ENCODE data around the gene ZNF146. TPM values are rescaled to one million over a fixed set of nuclear protein-coding genes. Genes with fewer than 3 reads are reported as not detected.
"Not testable (repeated sequence)": the region's sequence is repeated elsewhere in the genome, so short reads cannot be mapped to it uniquely, and the experiment has no call there.

The ZNF146 gene
- total and polyA plus RNA-seq, 2 donors = 39.2 to 145 TPM

- not testable (repeated sequence) for DNase-seq (ENCODE audit: extremely low spot score); H3K4me3 ChIP-seq (ENCODE audit: low read depth, low read length)
- 79% methylated on average over 10 of the region's 30 CpGs for WGBS
Observed at GRCh38 chr19:36268591-36268990, 53.7 kb downstream of the ZNF146 start.

GRCh38 chr19:36269295-36269694 is 54.4 kb downstream of the ZNF146 start:
- DNase-seq (ENCODE audit: extremely low spot score); H3K4me3 ChIP-seq (ENCODE audit: low read depth, low read length): not testable (repeated sequence)
- WGBS = 97% methylated on average over 14 of the region's 29 CpGs

More at GRCh38 chr19:36268591-36268990, 53.7 kb downstream of the ZNF146 start:
- not testable (repeated sequence) for H3K36me3 ChIP-seq (ENCODE audit: insufficient read depth); H3K27ac ChIP-seq (ENCODE audit: low read depth); H3K4me1 ChIP-seq (ENCODE audit: insufficient read depth)

More at GRCh38 chr19:36269295-36269694, 54.4 kb downstream of the ZNF146 start:
- H3K27ac ChIP-seq (ENCODE audit: low read depth); H3K36me3 ChIP-seq (ENCODE audit: insufficient read depth); H3K4me1 ChIP-seq (ENCODE audit: insufficient read depth): not testable (repeated sequence)

Small RNA genes lying within 50 kb of the gene (small RNA-seq; reads per million reads assigned to genes)
- gene RF00019 = not detected

Other genes starting within 250 kb of the ZNF146 start
- gene SDHAF1, start 219.9 kb upstream of the ZNF146 start, total RNA-seq = 10.9 TPM
- gene SDHAF1, start 219.9 kb upstream of the ZNF146 start, polyA plus RNA-seq = 37.6 TPM
- 0.58 TPM for gene SYNE4, start 206.3 kb upstream of the ZNF146 start, total RNA-seq
- gene SYNE4, start 206.3 kb upstream of the ZNF146 start, polyA plus RNA-seq = 1.3 TPM
- gene ALKBH6, start 200.9 kb upstream of the ZNF146 start, total RNA-seq = 6.1 TPM
- gene ALKBH6, start 200.9 kb upstream of the ZNF146 start, polyA plus RNA-seq = 26.4 TPM
- 8.5 TPM for gene CLIP3, start 182.2 kb upstream of the ZNF146 start, total RNA-seq
- gene CLIP3, start 182.2 kb upstream of the ZNF146 start, polyA plus RNA-seq = 79.5 TPM
- gene THAP8, start 160.8 kb upstream of the ZNF146 start, total RNA-seq = 2.1 TPM
- 20.1 TPM for gene THAP8, start 160.8 kb upstream of the ZNF146 start, polyA plus RNA-seq
- gene WDR62, start 160.2 kb upstream of the ZNF146 start, total RNA-seq = 2.3 TPM
- gene WDR62, start 160.2 kb upstream of the ZNF146 start, polyA plus RNA-seq = 0.27 TPM
- gene OVOL3, start 104.0 kb upstream of the ZNF146 start, total RNA-seq = not detected
- not detected for gene OVOL3, start 104.0 kb upstream of the ZNF146 start, polyA plus RNA-seq
- 44.5 TPM for gene POLR2I, start 100.2 kb upstream of the ZNF146 start, total RNA-seq
- gene POLR2I, start 100.2 kb upstream of the ZNF146 start, polyA plus RNA-seq = 78.9 TPM
- 80.6 TPM for gene TBCB, start 99.6 kb upstream of the ZNF146 start, total RNA-seq
- gene TBCB, start 99.6 kb upstream of the ZNF146 start, polyA plus RNA-seq = 278 TPM
- gene CAPNS1, start 75.0 kb upstream of the ZNF146 start, total RNA-seq = 132 TPM
- gene CAPNS1, start 75.0 kb upstream of the ZNF146 start, polyA plus RNA-seq = 665 TPM
- gene COX7A1, start 62.7 kb upstream of the ZNF146 start, total RNA-seq = 15.1 TPM
- 92.0 TPM for gene COX7A1, start 62.7 kb upstream of the ZNF146 start, polyA plus RNA-seq
- 10.8 TPM for gene ZNF565, start 441 bp upstream of the ZNF146 start, total RNA-seq
- 4.0 TPM for gene ZNF565, start 441 bp upstream of the ZNF146 start, polyA plus RNA-seq
- 25.6 TPM for gene ZFP14, start 164.1 kb downstream of the ZNF146 start, total RNA-seq
- gene ZFP14, start 164.1 kb downstream of the ZNF146 start, polyA plus RNA-seq = 2.2 TPM
- 22.6 TPM for gene ZFP82, start 203.5 kb downstream of the ZNF146 start, total RNA-seq
- 4.2 TPM for gene ZFP82, start 203.5 kb downstream of the ZNF146 start, polyA plus RNA-seq

Data from urinary bladder (tissue), 4 donors.